ENCODE measurements around the gene KLK11. TPM values are rescaled to one million over a fixed set of nuclear protein-coding genes. Genes with fewer than 3 reads are reported as not detected.

KLK11 gene
- total RNA-seq, 1 donor from 2014 or later, result not detected

DNA sequence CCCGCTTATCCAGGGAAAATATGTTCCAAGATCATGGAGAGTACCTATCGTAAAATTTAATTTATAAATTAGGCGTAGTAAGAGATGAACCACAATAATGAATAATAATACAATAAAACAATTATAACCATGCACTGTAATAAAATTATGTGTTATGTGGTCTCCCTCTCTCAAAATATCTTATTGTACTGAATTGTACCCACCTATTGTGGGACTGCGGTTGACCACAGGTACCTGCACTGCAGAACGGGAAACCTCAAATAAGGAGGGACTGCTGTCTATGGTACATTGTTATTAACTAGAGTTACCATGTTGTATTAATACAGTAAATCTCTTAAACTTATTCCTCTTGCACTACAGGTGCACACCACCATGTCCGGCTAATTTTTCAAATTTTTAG, 13.7 kb upstream of the KLK11 start:
- TF ChIP-seq, protein P1, sequence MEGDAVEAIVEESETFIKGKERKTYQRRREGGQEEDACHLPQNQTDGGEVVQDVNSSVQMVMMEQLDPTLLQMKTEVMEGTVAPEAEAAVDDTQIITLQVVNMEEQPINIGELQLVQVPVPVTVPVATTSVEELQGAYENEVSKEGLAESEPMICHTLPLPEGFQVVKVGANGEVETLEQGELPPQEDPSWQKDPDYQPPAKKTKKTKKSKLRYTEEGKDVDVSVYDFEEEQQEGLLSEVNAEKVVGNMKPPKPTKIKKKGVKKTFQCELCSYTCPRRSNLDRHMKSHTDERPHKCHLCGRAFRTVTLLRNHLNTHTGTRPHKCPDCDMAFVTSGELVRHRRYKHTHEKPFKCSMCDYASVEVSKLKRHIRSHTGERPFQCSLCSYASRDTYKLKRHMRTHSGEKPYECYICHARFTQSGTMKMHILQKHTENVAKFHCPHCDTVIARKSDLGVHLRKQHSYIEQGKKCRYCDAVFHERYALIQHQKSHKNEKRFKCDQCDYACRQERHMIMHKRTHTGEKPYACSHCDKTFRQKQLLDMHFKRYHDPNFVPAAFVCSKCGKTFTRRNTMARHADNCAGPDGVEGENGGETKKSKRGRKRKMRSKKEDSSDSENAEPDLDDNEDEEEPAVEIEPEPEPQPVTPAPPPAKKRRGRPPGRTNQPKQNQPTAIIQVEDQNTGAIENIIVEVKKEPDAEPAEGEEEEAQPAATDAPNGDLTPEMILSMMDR (IDR thresholded peaks at IDR 0.05; ENCODE audit: unreplicated experiment), result no peak
- H3K27me3 Mint-ChIP-seq (ENCODE audit: unreplicated experiment), result peaks cover 4% of the 10 kb centered on the region
- no peak for DNase-seq (ENCODE audit: low spot score)
- H3K27ac Mint-ChIP-seq (ENCODE audit: unreplicated experiment), result no peak overlapping the region
- no peak overlapping the region for H3K4me3 Mint-ChIP-seq (ENCODE audit: unreplicated experiment)
- no peaks in the 10 kb centered on the region for H3K4me1 Mint-ChIP-seq (ENCODE audit: unreplicated experiment)
- no peaks in the 10 kb centered on the region for H3K9me3 Mint-ChIP-seq (ENCODE audit: unreplicated experiment)
- no peaks in the 10 kb centered on the region for H3K36me3 Mint-ChIP-seq (ENCODE audit: low read depth, unreplicated experiment)

DNA sequence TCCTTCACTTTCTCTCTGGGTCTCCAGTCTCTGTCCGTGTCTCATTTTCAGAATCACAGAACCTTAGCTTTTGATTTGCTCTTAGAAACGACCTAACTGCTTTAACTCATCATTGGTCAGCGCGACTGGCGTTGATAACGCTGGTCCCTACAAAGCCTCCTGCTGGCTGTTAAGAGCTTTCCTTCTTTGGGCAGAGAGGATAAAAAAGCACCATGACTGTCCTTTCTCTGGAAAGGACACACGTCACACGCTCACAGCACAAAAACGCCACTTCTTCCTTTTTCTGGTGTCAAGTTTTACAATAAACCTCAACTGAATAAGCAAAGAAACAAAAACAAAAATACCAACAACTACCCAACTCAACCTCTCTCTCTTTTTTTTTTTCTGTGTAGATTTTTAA, 10.1 kb upstream of the KLK11 start:
- DNase-seq (ENCODE audit: low spot score), result no peak
- Mint-ChIP-seq H3K27me3 (ENCODE audit: unreplicated experiment) (peaks cover 8% of the 10 kb centered on the region), H3K36me3 (ENCODE audit: low read depth, unreplicated experiment) (no peaks in the 10 kb centered on the region), H3K9me3 (ENCODE audit: unreplicated experiment) (no peaks in the 10 kb centered on the region), H3K4me3 (ENCODE audit: unreplicated experiment) (no peak overlapping the region), H3K27ac (ENCODE audit: unreplicated experiment) (no peak overlapping the region), H3K4me1 (ENCODE audit: unreplicated experiment) (no peaks in the 10 kb centered on the region)
- TF ChIP-seq, protein P1 (IDR thresholded peaks at IDR 0.05; ENCODE audit: unreplicated experiment), result no peak

DNA sequence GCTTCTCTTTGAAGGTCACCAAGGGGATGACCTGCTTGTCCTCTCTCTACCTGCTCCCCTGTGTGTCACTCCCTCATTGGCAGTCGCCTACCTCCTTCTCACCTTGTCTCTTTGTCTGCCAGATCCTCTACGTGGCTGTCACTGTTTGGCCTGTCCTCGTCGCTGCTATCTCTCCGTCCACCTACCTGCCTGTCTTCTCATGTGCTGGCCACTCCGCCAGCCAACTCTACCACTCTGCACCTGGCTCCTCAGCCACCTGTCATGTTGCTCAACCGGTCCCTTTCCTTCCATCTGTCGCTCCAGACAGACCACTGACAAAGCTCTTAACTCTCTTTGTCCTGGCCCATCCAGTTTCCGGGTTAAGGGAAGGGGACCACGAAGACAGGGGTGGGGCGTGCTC, 8.3 kb upstream of the KLK11 start, which contains the start of gene KLK12:
TSS of gene KLK12 (minus strand) at position 299 of the 400 bp plus-strand sequence. CDS start 381 bp downstream, outside the sequence.
- TF ChIP-seq, protein P1 (IDR thresholded peaks at IDR 0.05; ENCODE audit: unreplicated experiment), result no peak
- no peak for DNase-seq (ENCODE audit: low spot score)
- H3K4me3 Mint-ChIP-seq (ENCODE audit: unreplicated experiment), result no peak within 1 kb of the TSS
- H3K4me1 Mint-ChIP-seq (ENCODE audit: unreplicated experiment), result no peaks in the 10 kb centered on the region
- H3K27ac Mint-ChIP-seq (ENCODE audit: unreplicated experiment), result peak within 1 kb of the TSS; percentile 44
- no peaks in the 10 kb centered on the region for H3K36me3 Mint-ChIP-seq (ENCODE audit: low read depth, unreplicated experiment)
- H3K9me3 Mint-ChIP-seq (ENCODE audit: unreplicated experiment), result no peaks in the 10 kb centered on the region
- peaks cover 10% of the 10 kb centered on the region for H3K27me3 Mint-ChIP-seq (ENCODE audit: unreplicated experiment)

DNA sequence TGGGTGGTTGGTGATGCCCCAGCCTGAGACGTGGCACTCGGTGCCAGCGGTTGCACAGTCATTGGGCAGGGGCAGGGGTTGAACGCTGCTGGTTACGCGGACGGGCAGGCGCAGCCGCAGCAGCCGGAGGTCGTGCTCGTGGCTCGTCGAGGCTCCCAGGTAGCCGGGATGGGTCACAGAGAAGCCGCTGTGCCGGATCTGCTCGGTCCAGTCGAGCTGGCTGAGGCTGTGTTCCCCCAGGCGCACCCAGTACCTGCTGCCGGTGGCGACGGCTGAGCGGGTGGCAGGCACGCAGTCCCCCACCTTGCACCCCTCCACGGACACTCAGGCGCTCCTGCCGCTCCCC, 5.4 kb upstream of the KLK11 start:
- no peak for DNase-seq (ENCODE audit: low spot score)
- peaks cover under 1% of the 10 kb centered on the region for H3K4me1 Mint-ChIP-seq (ENCODE audit: unreplicated experiment)
- peaks cover 11% of the 10 kb centered on the region for H3K27me3 Mint-ChIP-seq (ENCODE audit: unreplicated experiment)
- H3K36me3 Mint-ChIP-seq (ENCODE audit: low read depth, unreplicated experiment), result no peaks in the 10 kb centered on the region
- H3K4me3 Mint-ChIP-seq (ENCODE audit: unreplicated experiment), result no peak overlapping the region
- no peak overlapping the region for H3K27ac Mint-ChIP-seq (ENCODE audit: unreplicated experiment)
- H3K9me3 Mint-ChIP-seq (ENCODE audit: unreplicated experiment), result no peaks in the 10 kb centered on the region
- TF ChIP-seq, protein P1 (IDR thresholded peaks at IDR 0.05; ENCODE audit: unreplicated experiment), result no peak

DNA sequence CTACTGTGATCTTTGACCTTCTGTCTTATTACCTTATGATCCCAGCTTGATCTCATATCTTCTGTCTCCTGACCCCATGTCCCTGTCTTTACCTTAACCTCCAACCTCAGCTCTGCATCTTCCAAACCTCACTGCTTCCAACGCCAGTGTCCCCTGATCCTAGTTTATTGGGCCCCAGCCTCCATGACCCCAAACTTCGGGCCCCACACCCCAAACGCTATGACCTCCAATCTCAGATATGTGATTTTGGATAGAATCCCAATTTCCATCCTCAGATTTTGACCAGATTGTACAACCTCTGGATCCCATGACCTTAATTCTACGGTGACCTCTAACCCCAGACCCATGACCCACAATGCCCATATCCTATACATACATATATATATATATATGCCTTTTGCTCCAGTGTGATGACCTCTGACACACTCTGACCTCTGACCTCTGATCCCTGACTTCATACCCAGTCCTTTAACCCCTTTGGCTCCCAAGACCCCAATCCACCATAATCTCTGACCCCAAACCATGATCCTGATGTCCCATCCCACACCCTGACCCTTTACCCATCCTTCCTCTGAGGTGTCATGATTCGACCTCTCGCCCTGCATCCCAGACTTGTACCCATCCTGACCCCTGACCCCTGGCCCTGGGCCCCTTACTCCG, 4.9 kb upstream of the KLK11 start:
- TF ChIP-seq, protein P1 (IDR thresholded peaks at IDR 0.05; ENCODE audit: unreplicated experiment), result no peak
- peaks cover 2% of the 10 kb centered on the region for H3K4me1 Mint-ChIP-seq (ENCODE audit: unreplicated experiment)
- DNase-seq (ENCODE audit: low spot score), result no peak
- H3K4me3 Mint-ChIP-seq (ENCODE audit: unreplicated experiment), result no peak overlapping the region
- no peak overlapping the region for H3K27ac Mint-ChIP-seq (ENCODE audit: unreplicated experiment)
- H3K9me3 Mint-ChIP-seq (ENCODE audit: unreplicated experiment), result no peaks in the 10 kb centered on the region
- no peaks in the 10 kb centered on the region for H3K36me3 Mint-ChIP-seq (ENCODE audit: low read depth, unreplicated experiment)
- H3K27me3 Mint-ChIP-seq (ENCODE audit: unreplicated experiment), result peaks cover 11% of the 10 kb centered on the region
